ENCODE results near the gene RTTN. TPM values are rescaled to one million over a fixed set of nuclear protein-coding genes. Genes with fewer than 3 reads are reported as not detected.

Gene RTTN
- total RNA-seq, 2 experiments from 2014 or later, result 21.4 to 25.5 TPM

DNA sequence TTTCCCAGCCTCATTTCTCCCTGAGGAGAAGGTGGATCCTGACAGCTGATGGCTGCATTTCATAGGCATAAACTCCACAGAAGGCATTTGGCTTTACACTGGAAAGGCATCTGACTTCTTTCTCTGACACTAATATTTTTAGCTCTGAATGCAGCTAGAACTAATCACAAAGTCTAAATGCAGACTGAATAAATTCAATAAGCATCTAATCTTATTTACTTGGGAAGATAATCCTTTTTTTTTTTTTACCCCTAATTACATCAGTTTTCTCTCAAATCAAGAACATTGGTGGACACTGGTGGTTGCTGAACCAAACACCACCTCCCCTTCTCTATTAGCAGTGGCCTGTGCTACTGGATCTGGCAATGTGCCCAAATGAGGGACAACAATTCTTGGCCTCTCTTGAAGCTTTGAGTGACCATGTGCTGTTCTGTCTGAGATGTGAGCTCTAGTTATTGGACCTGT lies 206.9 kb downstream of the RTTN start:
- CTCF ChIA-PET, result no interaction called here
- intact Hi-C loops (cut with DNase I, micrococcal nuclease), result no loop called here

DNA sequence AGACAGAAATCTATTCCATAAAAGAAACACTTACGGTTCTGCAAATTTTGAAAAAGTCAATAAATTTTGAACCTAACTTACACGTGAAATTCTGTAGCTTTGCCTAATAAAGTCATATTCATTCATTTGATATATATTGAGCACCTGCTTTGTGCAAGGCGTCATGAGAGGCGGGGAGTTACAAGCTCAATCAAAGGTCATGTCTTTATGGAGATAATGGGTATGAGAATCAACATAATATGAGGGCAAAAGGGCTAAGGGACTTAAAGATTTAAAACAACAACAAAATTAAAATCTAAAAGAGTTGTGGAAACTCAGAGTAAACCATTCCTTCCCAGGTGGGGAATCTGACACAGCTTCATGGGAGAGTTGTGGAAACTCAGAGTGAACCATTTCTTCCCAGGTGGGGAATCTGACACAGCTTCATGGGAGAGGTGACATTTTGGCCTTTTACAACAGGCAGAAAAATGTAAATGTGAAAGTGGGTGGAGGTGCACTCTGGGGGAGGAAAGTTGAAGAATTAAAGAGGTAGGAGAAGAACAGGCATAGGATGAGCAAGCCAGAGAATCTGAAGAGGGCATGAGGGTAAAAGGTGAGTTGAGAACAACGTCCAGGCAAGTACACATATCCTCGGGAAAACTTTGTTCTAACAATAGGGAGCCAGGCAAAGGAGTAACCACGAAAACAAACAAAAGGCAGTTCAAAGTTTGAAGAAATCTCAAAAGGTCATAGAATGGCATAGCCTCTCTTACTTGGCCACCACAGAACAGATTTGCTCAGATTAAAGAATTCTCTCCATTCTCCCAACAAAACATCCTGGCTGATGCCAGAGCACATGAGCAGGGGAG lies 208.3 kb downstream of the RTTN start:
- Mint-ChIP-seq H3K27me3 (no peaks in the 10 kb centered on the region), H3K36me3 (ENCODE audit: low read depth) (peaks cover 71% of the 10 kb centered on the region), H3K9me3 (no peaks in the 10 kb centered on the region), H3K4me3 (no peak overlapping the region), H3K27ac (no peak overlapping the region), H3K4me1 (ENCODE audit: low read depth) (peaks cover 13% of the 10 kb centered on the region)
- no peaks in the 10 kb centered on the region for H3K4me1 ChIP-seq (ENCODE audit: insufficient read depth, low read length)
- no peaks in the 10 kb centered on the region for H3K36me3 ChIP-seq (ENCODE audit: insufficient read depth, low read length)
- TF ChIP-seq, protein P1, sequence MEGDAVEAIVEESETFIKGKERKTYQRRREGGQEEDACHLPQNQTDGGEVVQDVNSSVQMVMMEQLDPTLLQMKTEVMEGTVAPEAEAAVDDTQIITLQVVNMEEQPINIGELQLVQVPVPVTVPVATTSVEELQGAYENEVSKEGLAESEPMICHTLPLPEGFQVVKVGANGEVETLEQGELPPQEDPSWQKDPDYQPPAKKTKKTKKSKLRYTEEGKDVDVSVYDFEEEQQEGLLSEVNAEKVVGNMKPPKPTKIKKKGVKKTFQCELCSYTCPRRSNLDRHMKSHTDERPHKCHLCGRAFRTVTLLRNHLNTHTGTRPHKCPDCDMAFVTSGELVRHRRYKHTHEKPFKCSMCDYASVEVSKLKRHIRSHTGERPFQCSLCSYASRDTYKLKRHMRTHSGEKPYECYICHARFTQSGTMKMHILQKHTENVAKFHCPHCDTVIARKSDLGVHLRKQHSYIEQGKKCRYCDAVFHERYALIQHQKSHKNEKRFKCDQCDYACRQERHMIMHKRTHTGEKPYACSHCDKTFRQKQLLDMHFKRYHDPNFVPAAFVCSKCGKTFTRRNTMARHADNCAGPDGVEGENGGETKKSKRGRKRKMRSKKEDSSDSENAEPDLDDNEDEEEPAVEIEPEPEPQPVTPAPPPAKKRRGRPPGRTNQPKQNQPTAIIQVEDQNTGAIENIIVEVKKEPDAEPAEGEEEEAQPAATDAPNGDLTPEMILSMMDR (IDR thresholded peaks at IDR 0.05), result no peak
- intact Hi-C loops (cut with DNase I, micrococcal nuclease), result no loop called here
- H3K4me3 ChIP-seq (ENCODE audit: low read length), result no peak overlapping the region
- no peaks in the 10 kb centered on the region for H3K9me3 ChIP-seq (ENCODE audit: control insufficient read depth in 1 of 2, insufficient read depth in 1 of 2, low read length in 2 of 2)
- POLR2A ChIA-PET, result interaction anchor here (1.2 kb wide), 1 partner anchor 41 kb away, joined by 3 read pairs; no protein-coding TSS in a partner anchor
- ATAC-seq (ENCODE audit: poor library complexity), result no peak
- CTCF ChIA-PET, result interaction anchor here (1.0 kb wide), 1 partner anchor 9 kb away, joined by 3 read pairs; no protein-coding TSS in a partner anchor
- no peak for DNase-seq
- no peaks in the 10 kb centered on the region for H3K27me3 ChIP-seq (ENCODE audit: control insufficient read depth in 1 of 2, insufficient read depth in 2 of 2, low read length in 2 of 2)
- no peak overlapping the region for H3K27ac ChIP-seq (ENCODE audit: low read depth in 1 of 2, low read length in 2 of 2)

More for the DNA sequence above, 206.9 kb downstream of the RTTN start:
- ATAC-seq (ENCODE audit: poor library complexity) (no peak), DNase-seq (no peak)
- H3K27ac Mint-ChIP-seq, result no peak overlapping the region
- Histone ChIP-seq H3K9me3 (ENCODE audit: control insufficient read depth in 1 of 2, insufficient read depth in 1 of 2, low read length in 2 of 2) (no peaks in the 10 kb centered on the region), H3K4me3 (ENCODE audit: low read length) (no peak overlapping the region), H3K27me3 (ENCODE audit: control insufficient read depth in 1 of 2, insufficient read depth in 2 of 2, low read length in 2 of 2) (no peaks in the 10 kb centered on the region), H3K4me1 (ENCODE audit: insufficient read depth, low read length) (no peaks in the 10 kb centered on the region), H3K27ac (ENCODE audit: low read depth in 1 of 2, low read length in 2 of 2) (no peak overlapping the region), H3K36me3 (ENCODE audit: insufficient read depth, low read length) (peaks cover 2% of the 10 kb centered on the region)
- TF ChIP-seq, protein P1 (IDR thresholded peaks at IDR 0.05), result no peak
- no peak overlapping the region for H3K4me3 Mint-ChIP-seq
- no peaks in the 10 kb centered on the region for H3K27me3 Mint-ChIP-seq
- H3K36me3 Mint-ChIP-seq (ENCODE audit: low read depth), result peaks cover 69% of the 10 kb centered on the region
- POLR2A ChIA-PET, result no interaction called here
- H3K9me3 Mint-ChIP-seq, result no peaks in the 10 kb centered on the region
- H3K4me1 Mint-ChIP-seq (ENCODE audit: low read depth), result peaks cover 13% of the 10 kb centered on the region

DNA sequence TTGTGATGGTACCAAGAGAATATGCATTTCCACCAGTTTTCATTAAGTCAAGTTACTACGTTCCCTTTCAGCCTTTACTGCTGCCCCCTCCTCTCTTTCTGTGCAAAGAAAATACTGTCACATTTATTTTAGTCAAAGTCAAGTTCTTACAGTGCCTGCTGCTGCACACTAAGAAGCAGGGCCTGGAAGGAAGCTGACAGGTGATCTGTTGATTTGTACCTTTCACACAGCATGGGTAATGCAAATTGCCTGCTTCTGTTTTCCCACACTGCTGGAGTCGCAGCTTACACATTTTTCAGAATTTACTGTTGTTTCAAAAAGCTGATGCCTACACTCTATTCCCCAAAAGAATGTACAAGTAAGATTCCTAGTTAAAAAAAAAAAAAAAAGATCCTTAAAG lies 209.1 kb downstream of the RTTN start:
- no peaks in the 10 kb centered on the region for H3K4me1 ChIP-seq (ENCODE audit: insufficient read depth, low read length)
- H3K9me3 Mint-ChIP-seq, result peaks cover 3% of the 10 kb centered on the region
- H3K27me3 Mint-ChIP-seq, result no peaks in the 10 kb centered on the region
- peaks cover 13% of the 10 kb centered on the region for H3K4me1 Mint-ChIP-seq (ENCODE audit: low read depth)
- H3K36me3 ChIP-seq (ENCODE audit: insufficient read depth, low read length), result no peaks in the 10 kb centered on the region
- no peak overlapping the region for H3K27ac Mint-ChIP-seq
- no peak overlapping the region for H3K4me3 Mint-ChIP-seq
- no peaks in the 10 kb centered on the region for H3K27me3 ChIP-seq (ENCODE audit: control insufficient read depth in 1 of 2, insufficient read depth in 2 of 2, low read length in 2 of 2)
- no peak for ATAC-seq (ENCODE audit: poor library complexity)
- H3K27ac ChIP-seq (ENCODE audit: low read depth in 1 of 2, low read length in 2 of 2), result no peak overlapping the region
- intact Hi-C loops (cut with DNase I, micrococcal nuclease), result no loop called here
- CTCF ChIA-PET, result interaction anchor here (0.7 to 1.0 kb wide), 2 partner anchors 10 to 34 kb away, joined by 3 to 4 read pairs; no protein-coding TSS in a partner anchor
- peaks cover 71% of the 10 kb centered on the region for H3K36me3 Mint-ChIP-seq (ENCODE audit: low read depth)
- TF ChIP-seq, protein P1 (IDR thresholded peaks at IDR 0.05), result no peak
- H3K4me3 ChIP-seq (ENCODE audit: low read length), result no peak overlapping the region
- POLR2A ChIA-PET, result interaction anchor here (1.2 kb wide), 1 partner anchor 40 kb away, joined by 3 read pairs; no protein-coding TSS in a partner anchor
- H3K9me3 ChIP-seq (ENCODE audit: control insufficient read depth in 1 of 2, insufficient read depth in 1 of 2, low read length in 2 of 2), result no peaks in the 10 kb centered on the region
- DNase-seq, result no peak
